Measurements from ENCODE around the gene FAM43A.

The FAM43A gene

DNA sequence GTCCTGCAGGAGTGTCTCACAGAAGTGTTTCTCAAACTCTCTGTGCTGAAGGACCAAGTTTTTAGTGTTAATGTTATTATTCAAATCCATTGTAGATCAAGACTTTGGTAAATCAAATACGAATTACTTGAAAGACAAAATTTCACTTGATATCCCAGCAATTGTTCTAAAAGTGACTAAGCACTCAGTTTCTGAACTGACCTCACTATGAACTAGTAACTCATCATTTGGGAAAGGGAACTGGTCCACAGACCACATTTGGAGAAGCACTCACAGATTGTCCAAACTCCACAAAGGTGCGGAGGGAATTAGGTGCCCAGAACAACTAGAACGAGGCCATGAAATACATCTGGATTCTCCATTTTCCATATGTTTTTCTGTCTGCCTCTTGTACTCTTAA lies 25.6 kb downstream of the FAM43A start:
- TF ChIP-seq, protein P1, sequence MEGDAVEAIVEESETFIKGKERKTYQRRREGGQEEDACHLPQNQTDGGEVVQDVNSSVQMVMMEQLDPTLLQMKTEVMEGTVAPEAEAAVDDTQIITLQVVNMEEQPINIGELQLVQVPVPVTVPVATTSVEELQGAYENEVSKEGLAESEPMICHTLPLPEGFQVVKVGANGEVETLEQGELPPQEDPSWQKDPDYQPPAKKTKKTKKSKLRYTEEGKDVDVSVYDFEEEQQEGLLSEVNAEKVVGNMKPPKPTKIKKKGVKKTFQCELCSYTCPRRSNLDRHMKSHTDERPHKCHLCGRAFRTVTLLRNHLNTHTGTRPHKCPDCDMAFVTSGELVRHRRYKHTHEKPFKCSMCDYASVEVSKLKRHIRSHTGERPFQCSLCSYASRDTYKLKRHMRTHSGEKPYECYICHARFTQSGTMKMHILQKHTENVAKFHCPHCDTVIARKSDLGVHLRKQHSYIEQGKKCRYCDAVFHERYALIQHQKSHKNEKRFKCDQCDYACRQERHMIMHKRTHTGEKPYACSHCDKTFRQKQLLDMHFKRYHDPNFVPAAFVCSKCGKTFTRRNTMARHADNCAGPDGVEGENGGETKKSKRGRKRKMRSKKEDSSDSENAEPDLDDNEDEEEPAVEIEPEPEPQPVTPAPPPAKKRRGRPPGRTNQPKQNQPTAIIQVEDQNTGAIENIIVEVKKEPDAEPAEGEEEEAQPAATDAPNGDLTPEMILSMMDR (IDR thresholded peaks at IDR 0.05; ENCODE audit: low read depth, low read length), result no peak
- H3K4me3 ChIP-seq (ENCODE audit: low read depth, low read length), result no peak overlapping the region

DNA sequence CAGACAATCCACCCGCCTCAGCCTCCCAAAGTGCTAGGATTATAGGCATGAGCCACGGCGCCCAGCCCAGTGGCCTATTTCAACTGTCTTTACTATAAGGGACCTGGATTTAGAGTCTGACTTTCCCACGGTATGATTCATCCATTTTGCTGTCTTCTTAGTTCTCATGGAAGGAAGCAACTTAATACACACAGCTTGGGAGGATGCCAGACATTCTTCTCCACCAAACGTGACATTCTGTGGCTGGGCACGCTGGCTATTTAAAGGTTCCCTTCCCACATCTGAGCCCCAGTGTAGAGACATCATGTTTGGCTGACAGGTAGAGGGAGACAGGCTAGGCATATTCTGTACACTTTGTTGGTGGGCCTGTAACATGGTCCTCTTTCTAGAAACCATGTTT lies 26.2 kb downstream of the FAM43A start:
- no peak overlapping the region for H3K4me3 ChIP-seq (ENCODE audit: low read depth, low read length)
- TF ChIP-seq, protein P1 (IDR thresholded peaks at IDR 0.05; ENCODE audit: low read depth, low read length), result no peak

DNA sequence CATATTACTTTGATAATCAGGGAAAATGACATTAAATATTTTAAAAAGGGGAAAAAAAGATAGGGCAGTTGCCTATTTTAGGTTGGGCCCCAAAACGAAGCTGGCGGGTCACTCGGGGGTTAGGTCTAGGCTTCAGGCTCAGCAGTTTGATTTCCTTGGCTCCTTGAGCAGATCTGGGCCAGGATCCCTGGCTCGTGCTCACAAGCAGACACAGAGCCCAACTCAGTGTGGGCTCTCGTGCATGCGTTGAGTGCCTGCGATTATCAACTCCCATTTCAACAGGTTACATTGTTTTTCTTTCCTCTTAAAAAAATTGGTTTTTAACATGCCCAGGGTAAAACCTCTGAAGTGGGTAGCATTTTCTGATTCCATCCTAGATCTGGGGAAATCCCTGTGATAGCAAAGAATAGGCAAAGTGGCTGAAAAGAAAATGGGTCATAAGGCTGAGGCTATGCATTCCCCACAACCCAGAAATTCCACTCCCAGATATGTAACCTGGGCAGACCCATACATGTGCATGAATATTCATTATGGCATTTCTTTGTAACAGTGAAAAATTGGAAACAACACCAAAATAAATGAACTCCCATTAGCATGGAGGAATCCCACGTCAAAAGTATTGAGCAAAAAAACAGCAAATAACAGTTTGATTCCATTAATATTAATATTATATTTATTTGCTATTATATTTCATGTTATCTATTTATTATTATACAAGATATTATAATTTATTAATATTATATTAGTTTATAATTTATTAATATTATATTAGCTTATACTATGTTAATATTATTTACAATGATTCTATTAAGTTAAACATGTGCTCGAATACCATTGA lies 27.8 kb downstream of the FAM43A start:
- TF ChIP-seq, protein P1 (IDR thresholded peaks at IDR 0.05; ENCODE audit: low read depth, low read length), result no peak
- no peak overlapping the region for H3K4me3 ChIP-seq (ENCODE audit: low read depth, low read length)

DNA sequence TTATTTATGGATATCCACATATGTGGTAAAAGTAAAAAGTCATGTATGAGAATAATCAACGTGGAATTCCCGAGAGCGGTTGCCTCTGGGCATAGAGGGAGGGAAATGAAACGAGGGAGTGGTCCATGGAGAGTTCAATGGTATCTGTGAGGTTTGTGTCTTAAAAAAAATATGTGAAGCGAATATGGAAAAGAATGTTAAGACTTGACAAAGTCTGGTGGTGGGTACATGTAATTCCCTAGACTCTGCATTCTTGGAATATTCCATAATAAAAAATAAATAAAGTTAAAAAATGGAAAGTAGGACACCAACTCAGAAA lies 28.4 kb downstream of the FAM43A start:
- TF ChIP-seq, protein P1 (IDR thresholded peaks at IDR 0.05; ENCODE audit: low read depth, low read length), result no peak
- H3K4me3 ChIP-seq (ENCODE audit: low read depth, low read length), result no peak overlapping the region

DNA sequence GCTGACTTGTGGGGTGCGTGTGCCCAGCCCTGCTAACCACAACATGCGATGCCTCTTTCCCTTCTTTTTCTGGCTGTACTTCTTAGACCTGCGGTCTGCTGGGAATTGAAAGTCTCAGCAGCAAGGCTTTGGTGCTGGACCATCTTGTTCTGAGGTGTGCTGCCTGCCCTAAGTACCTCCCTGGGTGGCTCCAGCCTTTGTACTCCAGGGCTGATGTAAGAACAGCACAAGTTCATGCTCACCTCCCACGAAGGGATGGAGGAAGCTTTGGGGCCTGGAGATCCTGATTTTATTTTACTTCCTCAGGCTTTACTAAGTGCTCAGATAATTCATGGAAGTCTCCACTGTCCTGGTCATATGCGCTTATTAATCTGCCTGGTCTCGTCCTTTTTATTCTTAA lies 28.9 kb downstream of the FAM43A start:
- TF ChIP-seq, protein P1 (IDR thresholded peaks at IDR 0.05; ENCODE audit: low read depth, low read length), result no peak
- no peak overlapping the region for H3K4me3 ChIP-seq (ENCODE audit: low read depth, low read length)

DNA sequence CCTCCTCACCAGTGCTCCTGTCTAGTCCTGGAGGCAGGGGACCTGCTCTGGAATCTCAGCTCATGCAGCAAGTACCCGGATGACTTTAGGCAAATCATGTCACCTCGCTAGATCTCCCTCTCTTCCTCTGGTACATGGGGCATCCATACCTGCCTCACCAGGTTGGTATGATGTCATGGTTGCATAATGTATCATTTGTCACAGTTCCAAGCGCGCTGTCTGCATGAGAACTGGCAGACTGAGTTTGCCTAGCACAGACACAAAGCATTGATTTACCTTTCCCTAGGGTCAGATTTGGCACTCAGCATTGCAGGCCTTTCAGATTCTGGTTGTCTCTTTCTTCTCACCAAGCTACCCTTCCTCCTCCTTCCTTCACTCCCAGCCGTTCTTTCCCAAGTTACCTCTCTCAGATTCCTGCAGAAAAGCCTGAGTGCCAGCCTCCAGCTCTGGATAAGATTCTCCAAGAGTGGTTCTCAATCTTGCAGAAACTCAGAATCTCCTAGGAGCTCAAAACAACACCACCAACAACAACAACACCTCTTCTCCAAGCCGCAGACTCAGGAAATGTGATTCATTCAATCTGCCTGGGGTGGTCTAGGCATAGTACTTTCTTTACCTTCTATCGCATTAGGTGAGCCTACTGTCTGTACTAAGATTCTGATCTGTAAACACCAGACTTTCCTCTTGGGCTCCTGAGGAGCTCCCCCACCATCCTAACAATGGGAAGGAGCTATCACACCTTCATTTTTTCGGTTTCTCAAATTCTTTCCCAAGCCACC lies 29.5 kb downstream of the FAM43A start:
- TF ChIP-seq, protein P1 (IDR thresholded peaks at IDR 0.05; ENCODE audit: low read depth, low read length), result no peak
- no peak overlapping the region for H3K4me3 ChIP-seq (ENCODE audit: low read depth, low read length)

DNA sequence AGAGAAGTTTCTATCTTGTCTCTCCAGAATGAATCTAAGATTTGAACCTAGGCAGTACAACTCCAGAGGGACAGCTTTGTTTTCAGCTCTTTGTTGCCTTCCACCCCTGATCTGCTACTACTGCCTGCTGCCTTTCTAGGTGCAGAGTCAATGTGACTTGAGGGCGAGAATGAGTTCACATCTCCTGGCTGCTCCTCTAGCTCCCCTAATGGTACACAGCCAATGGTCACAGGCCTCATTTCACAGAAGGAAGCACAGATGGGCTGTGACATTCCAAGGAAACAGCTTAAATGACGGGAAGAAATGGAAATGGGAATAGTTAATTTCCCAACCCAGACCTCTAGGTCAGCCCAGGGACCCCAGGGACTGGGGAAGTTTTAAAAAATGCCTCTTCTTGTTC lies 32.4 kb downstream of the FAM43A start:
- TF ChIP-seq, protein P1 (IDR thresholded peaks at IDR 0.05; ENCODE audit: low read depth, low read length), result no peak
- H3K4me3 ChIP-seq (ENCODE audit: low read depth, low read length), result no peak overlapping the region

Data from WI38 (cell line).